ENCODE results near the gene OR51D1.

OR51D1 gene

GRCh38 chr11:4619514-4619913 is 17.8 kb upstream of the OR51D1 start:
- Histone ChIP-seq H3K27me3 (replicated peaks; ENCODE audit: control insufficient read depth, insufficient read depth, low read length) (peaks cover 6% of the 10 kb centered on the region), H3K4me1 (ENCODE audit: control insufficient read depth, insufficient read depth, low read length) (no peaks in the 10 kb centered on the region), H3K36me3 (ENCODE audit: control insufficient read depth, insufficient read depth, low read length, severe bottlenecking) (no peaks in the 10 kb centered on the region), H3K4me3 (ENCODE audit: low read length) (no peak overlapping the region), H3K9me3 (ENCODE audit: control insufficient read depth, low read length) (peaks cover 13% of the 10 kb centered on the region), H3K9ac (ENCODE audit: low read length) (no peak overlapping the region)
- DNase-seq (ENCODE audit: low read depth): no peak

GRCh38 chr11:4626207-4627099 is 10.8 kb upstream of the OR51D1 start:
- no peak overlapping the region for H3K4me3 ChIP-seq (ENCODE audit: low read length)
- no peaks in the 10 kb centered on the region for H3K36me3 ChIP-seq (ENCODE audit: control insufficient read depth, insufficient read depth, low read length, severe bottlenecking)
- H3K4me1 ChIP-seq (ENCODE audit: control insufficient read depth, insufficient read depth, low read length): peaks cover 8% of the 10 kb centered on the region
- peaks cover 16% of the 10 kb centered on the region for H3K9me3 ChIP-seq (ENCODE audit: control insufficient read depth, low read length)
- H3K27me3 ChIP-seq (replicated peaks; ENCODE audit: control insufficient read depth, insufficient read depth, low read length): peaks cover 5% of the 10 kb centered on the region
- DNase-seq (ENCODE audit: low read depth): peak; percentile 75
- no peak overlapping the region for H3K9ac ChIP-seq (ENCODE audit: low read length)

- H3K9ac ChIP-seq (ENCODE audit: low read length): no peak overlapping the region
- no peaks in the 10 kb centered on the region for H3K9me3 ChIP-seq (ENCODE audit: control insufficient read depth, low read length)
- H3K36me3 ChIP-seq (ENCODE audit: control insufficient read depth, insufficient read depth, low read length, severe bottlenecking): no peaks in the 10 kb centered on the region
- peaks cover 33% of the 10 kb centered on the region for H3K27me3 ChIP-seq (replicated peaks; ENCODE audit: control insufficient read depth, insufficient read depth, low read length)
- DNase-seq (ENCODE audit: low read depth): no peak
- no peak overlapping the region for H3K4me3 ChIP-seq (ENCODE audit: low read length)
- peaks cover 3% of the 10 kb centered on the region for H3K4me1 ChIP-seq (ENCODE audit: control insufficient read depth, insufficient read depth, low read length)
These were observed 1.1 kb upstream of the OR51D1 start for GRCh38 chr11:4636136-4636535.

GRCh38 chr11:4637662-4638047 is 378 bp downstream of the OR51D1 start:
- Histone ChIP-seq H3K4me3 (ENCODE audit: low read length) (no peak overlapping the region), H3K9me3 (ENCODE audit: control insufficient read depth, low read length) (no peaks in the 10 kb centered on the region), H3K36me3 (ENCODE audit: control insufficient read depth, insufficient read depth, low read length, severe bottlenecking) (no peaks in the 10 kb centered on the region), H3K4me1 (ENCODE audit: control insufficient read depth, insufficient read depth, low read length) (peaks cover 6% of the 10 kb centered on the region), H3K27me3 (replicated peaks; ENCODE audit: control insufficient read depth, insufficient read depth, low read length) (peaks cover 40% of the 10 kb centered on the region), H3K9ac (ENCODE audit: low read length) (no peak overlapping the region)
- no peak for DNase-seq (ENCODE audit: low read depth)

GRCh38 chr11:4639931-4640330 is 2.7 kb downstream of the OR51D1 start:
- Histone ChIP-seq H3K27me3 (replicated peaks; ENCODE audit: control insufficient read depth, insufficient read depth, low read length) (peaks cover 55% of the 10 kb centered on the region), H3K9ac (ENCODE audit: low read length) (no peak overlapping the region), H3K9me3 (ENCODE audit: control insufficient read depth, low read length) (no peaks in the 10 kb centered on the region), H3K4me1 (ENCODE audit: control insufficient read depth, insufficient read depth, low read length) (peaks cover 10% of the 10 kb centered on the region), H3K36me3 (ENCODE audit: control insufficient read depth, insufficient read depth, low read length, severe bottlenecking) (no peaks in the 10 kb centered on the region), H3K4me3 (ENCODE audit: low read length) (no peak overlapping the region)
- DNase-seq (ENCODE audit: low read depth): no peak

- Histone ChIP-seq H3K27me3 (replicated peaks; ENCODE audit: control insufficient read depth, insufficient read depth, low read length) (peaks cover 47% of the 10 kb centered on the region), H3K9ac (ENCODE audit: low read length) (no peak overlapping the region)
- no peak for DNase-seq (ENCODE audit: low read depth)
These were observed 4.2 kb downstream of the OR51D1 start for GRCh38 chr11:4641501-4641900.

GRCh38 chr11:4642043-4642442 is 4.8 kb downstream of the OR51D1 start:
- Histone ChIP-seq H3K36me3 (ENCODE audit: control insufficient read depth, insufficient read depth, low read length, severe bottlenecking) (no peaks in the 10 kb centered on the region), H3K9ac (ENCODE audit: low read length) (no peak overlapping the region), H3K9me3 (ENCODE audit: control insufficient read depth, low read length) (no peaks in the 10 kb centered on the region), H3K4me3 (ENCODE audit: low read length) (no peak overlapping the region), H3K27me3 (replicated peaks; ENCODE audit: control insufficient read depth, insufficient read depth, low read length) (peaks cover 45% of the 10 kb centered on the region), H3K4me1 (ENCODE audit: control insufficient read depth, insufficient read depth, low read length) (peaks cover 9% of the 10 kb centered on the region)
- no peak for DNase-seq (ENCODE audit: low read depth)

More at GRCh38 chr11:4641501-4641900, 4.2 kb downstream of the OR51D1 start:
- Histone ChIP-seq H3K9me3 (ENCODE audit: control insufficient read depth, low read length) (no peaks in the 10 kb centered on the region), H3K36me3 (ENCODE audit: control insufficient read depth, insufficient read depth, low read length, severe bottlenecking) (no peaks in the 10 kb centered on the region), H3K4me3 (ENCODE audit: low read length) (no peak overlapping the region), H3K4me1 (ENCODE audit: control insufficient read depth, insufficient read depth, low read length) (peaks cover 10% of the 10 kb centered on the region)

GRCh38 chr11:4643076-4643475 is 5.8 kb downstream of the OR51D1 start:
- peaks cover 6% of the 10 kb centered on the region for H3K4me1 ChIP-seq (ENCODE audit: control insufficient read depth, insufficient read depth, low read length)
- peaks cover 34% of the 10 kb centered on the region for H3K27me3 ChIP-seq (replicated peaks; ENCODE audit: control insufficient read depth, insufficient read depth, low read length)
- peak; percentile 11 for DNase-seq (ENCODE audit: low read depth)
- H3K4me3 ChIP-seq (ENCODE audit: low read length): no peak overlapping the region
- no peak overlapping the region for H3K9ac ChIP-seq (ENCODE audit: low read length)
- H3K9me3 ChIP-seq (ENCODE audit: control insufficient read depth, low read length): no peaks in the 10 kb centered on the region
- no peaks in the 10 kb centered on the region for H3K36me3 ChIP-seq (ENCODE audit: control insufficient read depth, insufficient read depth, low read length, severe bottlenecking)

GRCh38 chr11:4643682-4644081 is 6.4 kb downstream of the OR51D1 start, which contains the start of gene OR51E1:
OR51E1 (plus strand) TSS chr11:4643982; CDS start chr11:4652527, 8,545 bp downstream.
- H3K9ac ChIP-seq (ENCODE audit: low read length): no peak within 1 kb of the TSS
- no peak for DNase-seq (ENCODE audit: low read depth)
- peaks cover 6% of the 10 kb centered on the region for H3K4me1 ChIP-seq (ENCODE audit: control insufficient read depth, insufficient read depth, low read length)
- H3K4me3 ChIP-seq (ENCODE audit: low read length): no peak within 1 kb of the TSS
- H3K9me3 ChIP-seq (ENCODE audit: control insufficient read depth, low read length): no peaks in the 10 kb centered on the region
- peaks cover 29% of the 10 kb centered on the region for H3K27me3 ChIP-seq (replicated peaks; ENCODE audit: control insufficient read depth, insufficient read depth, low read length)
- H3K36me3 ChIP-seq (ENCODE audit: control insufficient read depth, insufficient read depth, low read length, severe bottlenecking): no peaks in the 10 kb centered on the region

- Histone ChIP-seq H3K27me3 (replicated peaks; ENCODE audit: control insufficient read depth, insufficient read depth, low read length) (peaks cover 29% of the 10 kb centered on the region), H3K9ac (ENCODE audit: low read length) (no peak overlapping the region), H3K4me3 (ENCODE audit: low read length) (no peak overlapping the region), H3K4me1 (ENCODE audit: control insufficient read depth, insufficient read depth, low read length) (peaks cover 6% of the 10 kb centered on the region), H3K36me3 (ENCODE audit: control insufficient read depth, insufficient read depth, low read length, severe bottlenecking) (no peaks in the 10 kb centered on the region), H3K9me3 (ENCODE audit: control insufficient read depth, low read length) (no peaks in the 10 kb centered on the region)
- DNase-seq (ENCODE audit: low read depth): no peak
These were observed 7.0 kb downstream of the OR51D1 start for GRCh38 chr11:4644233-4644632.

- Histone ChIP-seq H3K9ac (ENCODE audit: low read length) (no peak overlapping the region), H3K4me3 (ENCODE audit: low read length) (no peak overlapping the region), H3K9me3 (ENCODE audit: control insufficient read depth, low read length) (no peaks in the 10 kb centered on the region), H3K36me3 (ENCODE audit: control insufficient read depth, insufficient read depth, low read length, severe bottlenecking) (no peaks in the 10 kb centered on the region), H3K4me1 (ENCODE audit: control insufficient read depth, insufficient read depth, low read length) (peaks cover 6% of the 10 kb centered on the region), H3K27me3 (replicated peaks; ENCODE audit: control insufficient read depth, insufficient read depth, low read length) (peaks cover 28% of the 10 kb centered on the region)
- no peak for DNase-seq (ENCODE audit: low read depth)
These were observed 8.7 kb downstream of the OR51D1 start for GRCh38 chr11:4645974-4646373.
